UCSD-AML1 (cell line): ENCODE data around the gene FOXL1.
A peak's percentile ranks its signal among the peaks of the same experiment; 100 is the strongest.

Experiments used
- DNase-seq: peaks from one replicate; lab custom pipeline; 2025; ENCODE audit not compliant: unreplicated experiment; lab: John Stamatoyannopoulos, UW

Gene FOXL1

DNA sequence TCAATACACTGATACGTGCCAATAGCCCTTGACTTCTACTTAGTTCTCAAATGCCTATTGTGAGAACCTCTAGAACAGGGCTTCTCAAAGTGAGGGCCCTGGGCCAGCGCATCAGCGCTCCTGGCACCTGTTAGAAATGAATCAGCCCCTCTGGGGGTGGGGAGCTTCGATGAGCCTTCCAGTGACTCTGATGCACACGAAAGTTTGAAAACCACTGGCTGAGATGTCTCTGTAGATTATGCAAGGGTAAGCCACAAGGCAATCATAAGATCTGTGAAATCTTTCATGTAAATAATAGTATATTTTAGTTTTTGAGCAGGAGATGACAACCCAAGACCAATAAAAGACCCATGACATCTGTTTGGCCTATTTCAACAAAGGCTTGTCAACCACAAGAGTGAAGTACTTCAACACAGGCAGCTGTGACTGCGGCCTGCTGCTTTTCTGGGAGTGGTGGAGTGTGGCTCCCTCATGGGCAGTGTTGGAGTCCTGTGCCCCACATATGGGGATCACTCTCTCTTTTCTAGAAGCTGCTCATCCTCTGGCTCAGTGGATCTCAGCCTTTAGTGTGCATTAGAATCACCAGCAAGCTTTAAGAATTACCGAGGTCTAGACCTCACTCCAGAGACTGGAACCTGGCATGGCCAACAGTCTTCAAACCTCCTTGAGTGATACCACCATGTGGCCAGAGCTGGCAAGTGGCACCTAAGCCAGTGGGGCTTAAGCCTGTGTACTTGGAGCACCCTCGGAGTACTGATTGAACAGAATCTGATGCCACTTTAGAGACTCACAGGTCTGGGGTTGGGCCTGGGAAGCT is 29.1 kb upstream of the FOXL1 start:
- DNase-seq, result no peak

DNA sequence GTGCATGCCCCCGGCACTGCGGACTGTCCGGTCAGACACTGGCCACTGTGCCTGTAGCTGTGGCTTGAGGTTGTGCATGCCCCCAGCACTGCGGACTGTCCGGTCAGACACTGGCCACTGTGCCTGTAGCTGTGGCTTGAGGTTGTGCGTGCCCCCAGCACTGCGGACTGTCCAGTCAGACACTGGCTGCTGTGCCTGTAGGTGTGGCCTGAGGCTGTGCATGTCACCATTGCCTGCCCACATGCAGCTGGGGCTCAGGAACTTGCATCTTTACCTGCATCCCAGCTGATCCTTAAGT is 28.5 kb upstream of the FOXL1 start:
- no peak for DNase-seq

DNA sequence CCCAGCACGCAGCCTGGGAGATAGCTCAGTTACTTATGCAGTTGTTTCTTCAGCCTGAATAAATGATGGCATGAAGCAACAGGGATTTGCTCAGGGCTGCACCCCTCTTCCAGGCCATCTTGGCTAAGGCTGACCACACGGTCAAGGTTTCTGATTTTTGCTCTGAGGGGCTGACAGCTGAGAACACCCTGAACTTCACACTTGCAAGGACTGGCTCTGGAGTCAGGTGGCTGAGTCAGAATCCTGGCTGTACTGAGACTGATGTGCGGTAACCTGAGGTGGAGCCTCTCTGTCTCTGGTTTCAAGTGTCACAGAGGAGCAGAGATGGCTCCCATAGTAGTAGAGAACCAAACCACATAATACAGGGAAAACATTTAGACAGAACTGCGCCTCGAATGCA is 28.1 kb upstream of the FOXL1 start:
- no peak for DNase-seq

DNA sequence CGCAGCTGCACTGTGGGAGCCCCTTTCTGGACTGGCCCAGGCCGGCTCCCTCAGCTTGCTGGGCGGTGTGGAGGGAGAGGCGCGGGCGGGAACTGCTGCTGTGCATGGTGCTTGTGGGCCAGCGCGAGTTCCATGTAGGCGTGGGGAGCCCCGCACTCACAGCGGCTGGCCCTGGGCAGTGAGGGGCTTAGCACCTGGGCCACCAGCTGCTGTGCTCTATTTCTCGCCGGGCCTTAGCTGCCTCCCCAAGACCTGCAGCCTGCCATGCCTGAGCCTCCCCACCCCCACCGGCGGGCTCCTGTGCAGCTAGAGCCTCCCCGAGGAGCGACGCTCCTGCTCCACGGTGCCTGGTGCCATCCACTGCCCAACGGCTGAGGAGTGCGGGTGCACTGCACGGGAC is 25.0 kb upstream of the FOXL1 start:
- DNase-seq, result no peak

DNA sequence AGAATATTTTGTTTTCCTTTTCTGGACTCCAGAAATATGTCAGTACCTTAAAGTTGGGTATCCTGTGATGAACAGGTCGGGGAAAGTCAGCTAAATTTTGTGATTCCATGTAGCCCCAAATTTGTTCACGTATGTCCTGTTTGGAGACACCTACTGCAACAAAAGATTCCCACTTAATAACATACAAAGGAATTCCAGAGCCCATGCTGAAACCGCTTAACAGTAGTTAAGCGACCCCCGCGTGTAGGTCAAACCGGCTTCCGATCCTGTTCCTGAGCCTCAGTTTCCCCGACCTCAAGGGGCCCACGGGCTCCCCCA is 23.8 kb upstream of the FOXL1 start:
- no peak for DNase-seq

DNA sequence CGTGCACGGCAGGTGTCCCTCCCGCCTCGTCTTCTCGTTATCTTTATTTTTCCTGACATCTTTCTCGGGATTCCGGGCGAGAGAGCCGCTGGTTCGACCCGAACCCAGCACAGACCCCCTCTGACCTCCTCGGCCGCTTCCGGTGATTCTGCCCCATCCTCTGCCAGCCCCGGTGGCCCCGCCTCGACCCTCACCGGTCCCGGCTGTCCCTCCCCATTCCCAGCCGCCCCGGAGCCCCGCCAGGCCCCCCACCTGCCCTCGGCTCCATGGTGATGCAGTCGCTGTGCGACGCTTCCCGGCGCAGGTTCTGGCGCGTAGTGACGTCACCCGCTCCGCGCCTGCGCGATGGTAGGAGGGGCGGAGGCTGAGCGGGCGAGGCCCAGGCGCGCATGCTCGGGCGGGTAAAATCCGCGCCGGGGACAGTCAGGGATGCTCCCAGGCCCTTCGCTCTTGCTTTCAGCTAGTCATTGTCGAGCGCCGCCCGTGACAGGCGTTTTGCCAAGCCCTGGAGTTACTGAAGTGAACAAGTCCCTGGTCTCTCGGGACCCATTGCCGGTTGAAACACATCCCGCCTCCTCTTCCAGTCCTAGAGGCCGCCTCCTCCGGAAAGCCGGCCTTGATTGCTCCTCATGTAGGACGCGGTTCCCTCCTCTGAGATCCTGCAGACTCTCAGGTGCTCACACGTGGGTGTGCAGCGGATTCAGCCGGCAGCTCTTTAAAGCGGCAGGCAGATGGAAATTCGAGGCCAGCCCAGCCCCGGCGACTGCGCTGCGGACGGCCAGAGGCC is 23.2 kb upstream of the FOXL1 start, which contains the start of gene MTHFSD:
Gene MTHFSD (minus strand): TSS at position 319 of the 787 bp plus-strand sequence. CDS start 51 bp downstream, at position 268.
- DNase-seq, result peak; percentile 94

DNA sequence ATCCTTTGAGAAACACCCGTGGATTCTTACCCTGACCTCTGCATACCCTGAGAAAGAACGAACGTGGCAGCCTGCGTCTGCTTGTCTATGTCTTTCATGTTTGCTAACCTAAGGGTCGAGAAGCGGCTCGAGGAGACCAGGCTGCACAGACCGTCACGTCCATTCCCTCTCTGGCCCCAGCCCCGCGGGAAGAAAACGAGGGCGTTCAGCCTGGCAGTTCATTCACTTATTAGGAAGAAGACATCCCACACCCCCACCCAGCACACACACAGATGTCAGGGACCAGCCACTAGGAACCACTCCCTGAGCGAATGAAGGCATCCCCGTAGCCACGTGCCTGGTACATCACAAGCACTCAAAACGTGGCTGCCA is 22.7 kb upstream of the FOXL1 start:
- no peak for DNase-seq

DNA sequence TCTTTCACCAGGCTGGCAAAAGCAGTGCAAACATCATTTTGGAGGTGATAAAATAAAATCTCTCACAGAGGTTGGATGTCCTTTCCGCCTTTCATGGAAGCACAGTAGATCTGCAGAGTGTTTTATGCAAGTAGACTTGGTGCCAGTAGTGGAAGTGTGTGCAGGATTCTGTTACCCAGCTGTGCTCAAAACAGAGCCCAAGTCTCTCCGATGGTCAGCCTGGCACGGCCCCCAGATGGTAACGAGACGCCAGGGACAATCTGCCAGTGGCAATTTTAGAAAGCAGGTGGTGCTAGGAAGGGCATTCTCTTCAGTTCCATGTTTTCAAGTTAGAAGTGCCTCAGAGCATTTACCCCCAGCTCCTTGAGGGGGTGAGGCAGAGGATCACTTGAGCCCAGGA is 21.8 kb upstream of the FOXL1 start:
- DNase-seq, result no peak

DNA sequence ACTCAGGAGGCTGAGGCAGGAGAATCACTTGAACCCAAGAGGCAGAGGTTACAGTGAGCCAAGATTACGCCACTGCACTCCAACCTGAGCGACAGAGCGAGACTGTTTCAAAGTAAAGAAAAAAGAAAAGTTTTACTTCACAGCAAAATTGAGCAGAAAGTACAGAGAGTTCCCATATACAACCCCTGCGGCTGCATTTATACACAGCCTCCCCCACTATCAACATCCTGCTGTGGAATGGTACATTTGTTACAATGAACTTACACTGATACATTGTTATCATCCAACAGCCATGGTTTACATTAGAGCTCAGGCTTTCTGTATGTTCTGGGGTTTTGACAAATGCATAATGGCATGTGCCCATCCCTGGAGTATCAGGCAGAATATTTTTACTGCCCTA is 20.8 kb upstream of the FOXL1 start:
- DNase-seq, result no peak

DNA sequence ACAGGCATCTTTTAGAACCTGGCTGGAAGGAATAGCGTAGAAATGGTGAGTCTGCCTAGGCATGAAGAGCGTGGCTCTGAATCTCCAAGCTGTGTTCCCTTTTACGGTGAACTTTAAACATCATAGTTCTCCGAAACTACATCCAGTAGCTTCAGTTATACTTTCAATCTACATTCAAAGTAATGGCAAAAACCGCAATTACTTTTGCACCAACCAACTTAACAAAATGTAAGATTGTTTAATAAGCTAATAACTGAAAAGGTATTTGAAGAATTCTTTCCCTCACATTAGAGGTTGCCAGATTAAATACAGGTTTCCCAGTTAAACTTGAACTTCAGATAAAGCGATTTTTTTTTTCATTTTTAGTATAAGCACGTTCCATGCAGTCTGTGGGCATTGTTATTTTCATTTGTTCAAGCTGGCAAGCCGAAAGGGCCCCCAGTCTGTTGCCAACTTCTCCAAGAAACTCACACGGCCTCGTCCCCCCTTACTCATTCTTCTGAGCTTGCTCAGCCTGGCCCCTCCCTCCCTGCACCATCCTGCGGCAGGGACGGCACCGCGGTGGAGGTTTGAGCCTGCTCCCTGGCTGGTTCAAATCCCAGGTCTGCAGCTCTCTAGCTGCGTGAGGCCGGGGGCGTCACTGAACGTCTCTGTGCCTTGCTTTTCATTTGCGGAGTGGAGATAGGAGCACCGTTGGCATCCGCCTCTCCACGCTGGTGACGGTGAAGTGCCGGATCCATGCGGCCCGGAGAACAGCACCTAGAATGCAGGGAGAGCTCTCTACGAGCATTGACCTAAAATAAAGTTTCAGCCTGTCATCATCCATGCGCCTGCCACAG is 19.8 kb upstream of the FOXL1 start:
- DNase-seq, result no peak

DNA sequence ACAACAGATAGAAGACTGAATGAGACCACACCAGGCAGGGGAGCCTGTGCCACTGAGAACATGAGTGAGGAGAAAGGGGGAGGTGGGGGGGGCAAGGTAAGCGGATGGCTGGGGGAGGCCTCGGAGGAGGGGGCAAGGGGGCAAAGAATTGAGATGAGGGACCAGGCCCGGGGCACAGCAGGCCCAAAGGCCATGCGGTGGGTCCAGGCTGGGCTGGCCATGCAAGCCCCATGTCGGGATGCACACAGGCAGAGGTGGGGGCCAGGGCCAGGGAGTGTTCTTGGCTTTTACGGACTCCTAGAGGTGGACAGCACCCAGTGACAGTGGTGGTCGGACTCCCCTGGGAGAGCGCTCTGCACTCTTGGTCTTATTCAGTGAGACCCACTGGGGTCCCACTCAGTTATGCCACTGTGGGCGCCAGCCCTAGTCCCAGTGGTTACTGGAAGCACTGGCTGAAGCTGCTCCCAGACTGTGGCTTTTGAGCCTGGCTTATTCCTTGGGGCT is 18.5 kb upstream of the FOXL1 start:
- no peak for DNase-seq

DNA sequence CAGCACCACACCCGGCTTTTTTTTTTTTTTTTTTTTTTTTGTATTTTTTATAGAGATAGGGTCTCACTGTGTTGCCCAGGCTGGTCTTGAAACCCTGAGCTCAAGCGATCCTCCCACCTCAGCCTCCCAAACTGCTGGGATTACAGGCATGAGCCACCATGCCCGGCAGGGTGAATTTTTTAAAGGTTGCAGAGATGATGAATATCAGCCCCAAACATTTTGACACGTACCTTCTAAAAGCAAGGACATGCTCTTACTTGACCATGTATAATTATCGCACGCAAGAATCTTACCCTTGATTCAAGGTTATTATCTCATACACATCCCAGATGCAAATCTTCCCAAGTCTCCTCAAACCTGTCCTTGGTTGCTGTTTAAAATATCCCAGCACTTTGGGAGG is 16.0 kb upstream of the FOXL1 start:
- DNase-seq, result no peak

DNA sequence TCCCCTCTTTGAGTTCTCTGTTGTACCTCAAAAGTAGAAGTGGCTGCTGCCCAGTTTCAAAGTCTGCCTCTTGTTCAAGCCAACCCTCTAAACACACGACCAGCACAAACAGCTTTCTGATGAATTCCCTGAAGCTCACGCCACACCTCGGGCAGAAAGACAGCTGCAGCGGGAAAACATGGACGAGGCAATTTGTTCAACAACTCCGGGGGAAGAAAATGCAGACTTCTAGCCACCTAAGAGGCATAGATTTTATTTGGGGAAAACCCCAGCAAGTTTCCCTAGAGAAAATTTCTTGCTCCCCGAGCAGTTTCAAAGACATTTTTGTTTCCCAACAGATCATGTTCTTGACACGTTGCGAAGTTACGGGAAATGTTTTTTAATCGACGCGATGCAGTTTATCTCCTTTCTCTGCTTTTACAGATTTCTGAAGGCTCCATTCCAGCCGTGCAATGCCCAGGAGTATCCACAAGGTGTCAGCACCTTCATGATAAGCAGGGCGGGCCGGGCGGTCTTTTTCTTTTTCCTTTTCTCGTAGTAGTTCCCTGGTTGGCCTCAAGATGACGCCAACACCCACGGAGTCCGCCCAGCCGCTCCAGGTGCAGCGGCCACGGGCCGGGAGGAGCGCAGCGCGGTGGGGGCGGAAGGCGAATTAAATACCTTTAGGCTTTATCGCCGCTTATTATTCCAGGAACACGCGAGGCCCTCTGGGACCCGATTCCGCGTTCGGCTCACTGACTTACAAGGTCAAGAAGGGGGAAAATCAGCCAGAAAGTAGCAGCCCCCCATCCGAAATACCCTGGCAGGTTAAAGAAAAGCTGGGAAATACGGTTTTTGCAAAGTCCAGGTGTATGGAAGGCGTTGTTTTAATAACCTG is 14.6 kb upstream of the FOXL1 start:
- DNase-seq, result peak; percentile 81

DNA sequence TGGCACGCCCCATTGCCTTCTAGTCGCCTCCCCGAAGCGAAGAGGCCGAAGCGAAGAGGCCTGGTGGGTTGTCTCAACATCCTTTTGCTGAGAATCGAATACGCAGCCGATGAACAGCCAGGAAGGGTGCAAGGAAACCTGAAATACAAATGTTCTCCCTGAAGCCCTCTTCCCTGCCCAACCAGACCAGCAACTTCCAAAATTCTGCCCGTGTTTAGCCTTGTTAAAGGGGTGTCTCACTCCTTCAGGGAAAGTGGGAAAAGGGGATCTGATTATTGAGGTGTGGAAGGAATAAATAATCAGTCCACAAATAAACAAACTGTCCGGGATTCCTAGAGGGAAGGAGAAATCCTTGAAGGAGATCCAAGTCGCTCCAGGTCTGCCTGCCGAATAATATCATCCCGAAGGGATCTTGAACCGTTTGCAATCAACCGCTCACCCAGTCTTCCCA is 13.1 kb upstream of the FOXL1 start:
- DNase-seq, result no peak

DNA sequence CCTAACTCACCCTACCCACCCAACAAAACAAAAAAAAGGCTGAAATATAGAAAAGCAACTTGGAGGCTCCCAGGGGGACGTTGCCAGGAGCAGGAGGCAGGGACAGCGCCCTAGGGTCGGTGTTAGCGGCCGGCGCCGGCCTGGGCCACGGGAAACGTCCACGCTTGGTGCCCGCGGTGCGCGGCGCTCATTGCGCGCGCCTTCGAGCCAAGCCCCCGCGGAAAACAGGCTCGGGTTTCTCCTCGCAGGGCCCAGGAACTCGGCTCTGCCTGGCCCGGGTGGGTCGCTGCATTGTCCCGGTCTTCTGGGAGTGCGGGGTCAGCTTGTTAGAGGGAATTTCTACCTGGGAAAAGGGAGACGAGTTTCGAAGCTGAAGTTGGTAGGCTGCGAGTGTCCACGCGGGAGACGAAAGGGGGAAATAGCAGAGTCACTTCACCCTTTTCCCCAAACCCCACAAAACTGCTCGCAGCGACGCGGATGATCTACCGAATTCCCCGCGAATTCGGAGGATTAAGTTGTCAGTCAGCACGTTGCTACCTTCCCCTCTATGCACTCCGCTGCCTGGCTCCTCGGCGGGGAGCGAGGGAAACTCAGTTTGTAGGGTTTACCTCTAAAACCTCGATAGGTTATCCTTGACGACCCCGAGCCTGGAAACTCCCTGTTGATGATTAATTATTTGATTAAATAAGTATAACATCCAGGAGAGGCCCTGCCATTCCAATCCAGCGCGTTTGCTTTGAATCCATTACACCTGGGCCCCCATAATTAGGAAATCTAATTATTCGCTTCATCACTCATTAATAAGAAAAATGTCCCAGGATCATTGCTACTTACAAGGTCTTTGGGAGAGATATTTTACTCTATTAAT is 12.5 kb upstream of the FOXL1 start:
- no peak for DNase-seq

DNA sequence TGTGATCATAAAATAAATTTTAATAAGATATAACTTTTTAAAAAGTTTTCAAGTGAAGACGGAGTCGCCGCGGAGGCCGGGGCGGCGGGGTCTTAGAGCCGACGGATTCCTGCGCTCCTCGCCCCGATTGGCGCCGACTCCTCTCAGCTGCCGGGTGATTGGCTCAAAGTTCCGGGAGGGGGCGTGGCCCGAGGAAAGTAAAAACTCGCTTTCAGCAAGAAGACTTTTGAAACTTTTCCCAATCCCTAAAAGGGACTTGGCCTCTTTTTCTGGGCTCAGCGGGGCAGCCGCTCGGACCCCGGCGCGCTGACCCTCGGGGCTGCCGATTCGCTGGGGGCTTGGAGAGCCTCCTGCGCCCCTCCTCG is 11.8 kb upstream of the FOXL1 start, which contains the start of gene FOXC2:
Gene FOXC2 (plus strand): TSS at position 229 of the 365 bp plus-strand sequence. CDS start 507 bp downstream, outside the sequence.
- no peak for DNase-seq

DNA sequence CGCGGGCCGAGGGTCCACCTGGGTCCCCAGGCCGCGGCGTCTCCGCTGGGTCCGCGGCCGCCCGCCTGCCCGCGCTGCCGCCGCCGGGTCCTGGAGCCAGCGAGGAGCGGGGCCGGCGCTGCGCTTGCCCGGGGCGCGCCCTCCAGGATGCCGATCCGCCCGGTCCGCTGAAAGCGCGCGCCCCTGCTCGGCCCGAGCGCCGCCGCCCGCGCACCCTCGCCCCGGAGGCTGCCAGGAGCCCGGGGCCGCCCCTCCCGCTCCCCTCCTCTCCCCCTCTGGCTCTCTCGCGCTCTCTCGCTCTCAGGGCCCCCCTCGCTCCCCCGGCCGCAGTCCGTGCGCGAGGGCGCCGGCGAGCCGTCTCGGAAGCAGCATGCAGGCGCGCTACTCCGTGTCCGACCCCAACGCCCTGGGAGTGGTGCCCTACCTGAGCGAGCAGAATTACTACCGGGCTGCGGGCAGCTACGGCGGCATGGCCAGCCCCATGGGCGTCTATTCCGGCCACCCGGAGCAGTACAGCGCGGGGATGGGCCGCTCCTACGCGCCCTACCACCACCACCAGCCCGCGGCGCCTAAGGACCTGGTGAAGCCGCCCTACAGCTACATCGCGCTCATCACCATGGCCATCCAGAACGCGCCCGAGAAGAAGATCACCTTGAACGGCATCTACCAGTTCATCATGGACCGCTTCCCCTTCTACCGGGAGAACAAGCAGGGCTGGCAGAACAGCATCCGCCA is 11.2 kb upstream of the FOXL1 start:
- no peak for DNase-seq

DNA sequence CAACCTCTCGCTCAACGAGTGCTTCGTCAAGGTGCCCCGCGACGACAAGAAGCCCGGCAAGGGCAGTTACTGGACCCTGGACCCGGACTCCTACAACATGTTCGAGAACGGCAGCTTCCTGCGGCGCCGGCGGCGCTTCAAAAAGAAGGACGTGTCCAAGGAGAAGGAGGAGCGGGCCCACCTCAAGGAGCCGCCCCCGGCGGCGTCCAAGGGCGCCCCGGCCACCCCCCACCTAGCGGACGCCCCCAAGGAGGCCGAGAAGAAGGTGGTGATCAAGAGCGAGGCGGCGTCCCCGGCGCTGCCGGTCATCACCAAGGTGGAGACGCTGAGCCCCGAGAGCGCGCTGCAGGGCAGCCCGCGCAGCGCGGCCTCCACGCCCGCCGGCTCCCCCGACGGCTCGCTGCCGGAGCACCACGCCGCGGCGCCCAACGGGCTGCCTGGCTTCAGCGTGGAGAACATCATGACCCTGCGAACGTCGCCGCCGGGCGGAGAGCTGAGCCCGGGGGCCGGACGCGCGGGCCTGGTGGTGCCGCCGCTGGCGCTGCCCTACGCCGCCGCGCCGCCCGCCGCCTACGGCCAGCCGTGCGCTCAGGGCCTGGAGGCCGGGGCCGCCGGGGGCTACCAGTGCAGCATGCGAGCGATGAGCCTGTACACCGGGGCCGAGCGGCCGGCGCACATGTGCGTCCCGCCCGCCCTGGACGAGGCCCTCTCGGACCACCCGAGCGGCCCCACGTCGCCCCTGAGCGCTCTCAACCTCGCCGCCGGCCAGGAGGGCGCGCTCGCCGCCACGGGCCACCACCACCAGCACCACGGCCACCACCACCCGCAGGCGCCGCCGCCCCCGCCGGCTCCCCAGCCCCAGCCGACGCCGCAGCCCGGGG is 10.4 kb upstream of the FOXL1 start:
- DNase-seq, result no peak
